Hair follicle dermal papilla cell (primary cell): ENCODE results near the gene TREM2. TPM values are rescaled to one million over a fixed set of nuclear protein-coding genes. Genes with fewer than 3 reads are reported as not detected.

Experiments
- total RNA-seq: library from RNA; depleted of rRNA; stranded (reverse); fragments of >200 nt; gene quantifications from 2 replicates; pipeline ENCODE4 v1.2.3, GENCODE V29; 2012

Gene TREM2
- total RNA-seq, result 0.16 TPM in 1 of 2 replicates, not detected in the other

GRCh38 chr6:41162687-41163418 lies at the start of gene TREM2:
TREM2 (minus strand) TSS chr6:41163116; CDS start chr6:41163082, 34 bp downstream.

GRCh38 chr6:41200901-41201763 lies 38.2 kb upstream of the TREM2 start, which contains the start of gene TREML2:
TREML2 (minus strand) TSS chr6:41201149; CDS start chr6:41201008, 141 bp downstream.

GRCh38 chr6:41153992-41154625 lies 8.8 kb downstream of the TREM2 start, which contains the start of gene TREML1:
TREML1 (minus strand) TSS chr6:41154347; CDS start chr6:41154288, 59 bp downstream.

Other genes with a start within 250 kb of the TREM2 start
- gene UNC5CL, start 123.9 kb downstream of the TREM2 start, total RNA-seq, result 0.12 TPM in 1 of 2 replicates, not detected in the other
- gene TSPO2, start 120.6 kb downstream of the TREM2 start, total RNA-seq, result not detected in 2 replicates
- gene APOBEC2, start 109.9 kb downstream of the TREM2 start, total RNA-seq, result not detected in 2 replicates
- gene OARD1, start 90.8 kb downstream of the TREM2 start, total RNA-seq, result 2.8 and 3.2 TPM in 2 replicates
- gene NFYA, start 90.1 kb downstream of the TREM2 start, total RNA-seq, result 9.5 and 12.3 TPM in 2 replicates
- not detected in 2 replicates for gene TREML1, start 8.8 kb downstream of the TREM2 start, total RNA-seq
- not detected in 2 replicates for gene TREML2, start 38.0 kb upstream of the TREM2 start, total RNA-seq
- not detected in 2 replicates for gene TREML4, start 65.2 kb upstream of the TREM2 start, total RNA-seq
- not detected in 2 replicates for gene TREM1, start 123.6 kb upstream of the TREM2 start, total RNA-seq
- not detected in 2 replicates for gene NCR2, start 172.5 kb upstream of the TREM2 start, total RNA-seq